Measurements from ENCODE around the gene UACA.
A peak's percentile ranks its signal among the peaks of the same experiment; 100 is the strongest.

UACA gene

GRCh38 chr15:70729164-70729563 lies 34.2 kb downstream of the UACA start:
- no peak for DNase-seq (ENCODE audit: low read depth)
- no peak for TF ChIP-seq CTCF (conservative IDR thresholded peaks at IDR 0.05; ENCODE audit: low read length)
- no peak overlapping the region for H3K4me3 ChIP-seq (ENCODE audit: low read length)

- H3K4me3 ChIP-seq (ENCODE audit: low read length) = no peak overlapping the region
- TF ChIP-seq CTCF (conservative IDR thresholded peaks at IDR 0.05; ENCODE audit: low read length) = no peak
- DNase-seq (ENCODE audit: low read depth) = peak; percentile 31
Measured at GRCh38 chr15:70726753-70727152, 36.6 kb downstream of the UACA start.

- no peak for TF ChIP-seq CTCF (conservative IDR thresholded peaks at IDR 0.05; ENCODE audit: low read length)
- no peak for DNase-seq (ENCODE audit: low read depth)
- H3K4me3 ChIP-seq (ENCODE audit: low read length) = no peak overlapping the region
Measured at GRCh38 chr15:70723927-70724326, 39.4 kb downstream of the UACA start.

- no peak for DNase-seq (ENCODE audit: low read depth)
- no peak for TF ChIP-seq CTCF (conservative IDR thresholded peaks at IDR 0.05; ENCODE audit: low read length)
- H3K4me3 ChIP-seq (ENCODE audit: low read length) = no peak overlapping the region
Measured at GRCh38 chr15:70723122-70723422, 40.3 kb downstream of the UACA start.

GRCh38 chr15:70722266-70723121 lies 40.9 kb downstream of the UACA start:
- H3K4me3 ChIP-seq (ENCODE audit: low read length) = no peak overlapping the region
- peak; percentile 77 for DNase-seq (ENCODE audit: low read depth)
- peak; percentile 84 for TF ChIP-seq CTCF (conservative IDR thresholded peaks at IDR 0.05; ENCODE audit: low read length)

GRCh38 chr15:70720228-70721016 lies 42.9 kb downstream of the UACA start:
- no peak for DNase-seq (ENCODE audit: low read depth)
- H3K4me3 ChIP-seq (ENCODE audit: low read length) = no peak overlapping the region
- TF ChIP-seq CTCF (conservative IDR thresholded peaks at IDR 0.05; ENCODE audit: low read length) = no peak

All from AG10803 (cell line).